HepG2 (cell line): Measurements from ENCODE around the gene PEMT. TPM values are rescaled to one million over a fixed set of nuclear protein-coding genes. Genes with fewer than 3 reads are reported as not detected.
A peak's percentile ranks its signal among the peaks of the same experiment; 100 is the strongest.

Source experiments
- CBX1 ChIP-seq: IDR thresholded peaks from one replicate; pipeline ENCODE4 v1.6.1; 2016; ENCODE audit warnings: antibody characterized with exemption, low read depth
- HCFC1 ChIP-seq: fragments of 150-350 bp; IDR thresholded peaks from 2 replicates; pipeline ENCODE4 v1.6.1; 2014; ENCODE audit warnings: low read depth, low read length
- KDM5B ChIP-seq: sonication (generic); formaldehyde crosslinking; IDR thresholded peaks from 2 replicates; pipeline ENCODE4 v1.4.0; 2020; ENCODE audit warnings: missing genetic modification reagents, mild to moderate bottlenecking, borderline replicate concordance
- NONO ChIP-seq, 2 experiments: fragments of 450-650 bp in 1 of 2; sonication (generic) in 1 of 2; formaldehyde crosslinking in 1 of 2; IDR thresholded peaks in 1 of 2; conservative IDR thresholded peaks in 1 of 2; 2 replicates each; pipeline versions ENCODE4 v1.6.1 to v1.8.0; 2017 to 2022; ENCODE audit warnings: mild to moderate bottlenecking in 1 of 2, missing genetic modification reagents in 1 of 2, moderate library complexity in 1 of 2
- SNAI1 ChIP-seq: sonication (generic); formaldehyde crosslinking; IDR thresholded peaks from 2 replicates; pipeline ENCODE4 v1.5.0; 2020; ENCODE audit warnings: mild to moderate bottlenecking, missing genetic modification reagents, borderline replicate concordance
- ZNF101 ChIP-seq: sonication (generic); formaldehyde crosslinking; IDR thresholded peaks from 2 replicates; pipeline ENCODE4 v1.4.0; 2020; ENCODE audit warnings: mild to moderate bottlenecking, low read depth, missing genetic modification reagents, borderline replicate concordance
- ZNF335 ChIP-seq: sonication (generic); formaldehyde crosslinking; IDR thresholded peaks from 2 replicates; pipeline ENCODE4 v1.4.0; 2020; ENCODE audit warnings: missing genetic modification reagents
- ZNF337 ChIP-seq: sonication (generic); formaldehyde crosslinking; IDR thresholded peaks from 2 replicates; pipeline ENCODE4 v1.5.1; 2020; ENCODE audit warnings: missing genetic modification reagents, low read depth, mild to moderate bottlenecking, borderline replicate concordance
- ZNF407 ChIP-seq: sonication (generic); formaldehyde crosslinking; IDR thresholded peaks from one replicate; pipeline ENCODE4 v1.5.1; 2020; ENCODE audit warnings: mild to moderate bottlenecking, missing genetic modification reagents; ENCODE audit errors: not compliant biosample characterization
- ZNF503 ChIP-seq: sonication (generic); formaldehyde crosslinking; IDR thresholded peaks from 2 replicates; pipeline ENCODE4 v1.4.0; 2020; ENCODE audit warnings: missing genetic modification reagents
- ZNF574 ChIP-seq: sonication (generic); formaldehyde crosslinking; IDR thresholded peaks from 2 replicates; pipeline ENCODE4 v1.4.0; 2020; ENCODE audit warnings: missing genetic modification reagents
- ZNF639 ChIP-seq: conservative IDR thresholded peaks from 2 replicates; pipeline ENCODE4 v1.6.1; 2018; ENCODE audit warnings: missing genetic modification reagents
- ZNF7 ChIP-seq: IDR thresholded peaks from 2 replicates; pipeline ENCODE4 v1.6.1; 2016; ENCODE audit warnings: missing biosample characterization, missing genetic modification reagents
- polyA plus RNA-seq, 8 experiments: library from polyadenylated mRNA; depleted of rRNA in 3 of 8; stranded (reverse) in 7 of 8; unstranded in 1 of 8; fragments of >200 nt; fragmentation: Illumina TruSeq in 4 of 8; extraction: Trizol in 4 of 8; gene quantifications; 2 replicates each; pipeline versions ENCODE4 v1.2.1 to v1.2.3, GENCODE V29; 2011 to 2016; ENCODE audit warnings: low read depth in 4 of 8, missing spikeins in 1 of 8, mixed read lengths in 1 of 8; ENCODE audit not compliant: insufficient read depth in 1 of 8
- total RNA-seq, 5 experiments: library from RNA; depleted of rRNA; stranded (reverse); fragments of >200 nt; fragmentation: Illumina TruSeq; extraction: Trizol; gene quantifications; 2 replicates each; pipeline ENCODE4 v1.2.3, GENCODE V29; 2016; ENCODE audit warnings: low read depth in 1 of 5

Gene PEMT
- total and polyA plus RNA-seq, 2 of the 13 experiments (the other 11 are each of a cell fraction or from before 2014, with no cell fraction given): 31.7 to 43.6 TPM

GRCh38 chr17:17476865-17477467, 114.5 kb downstream of the PEMT start, which contains the start of gene MED9 (continued):
- TF ChIP-seq NONO (IDR thresholded peaks at IDR 0.05) (no peak), NONO (CRISPR knock-in tag; conservative IDR thresholded peaks at IDR 0.05) (peak; percentile 85), KDM5B (CRISPR knock-in tag) (peak; percentile 79; the same call in 1 of the 2 replicates), ZNF639 (CRISPR knock-in tag) (peak; percentile 51; the same call in 1 of the 2 replicates), ZNF7 (CRISPR knock-in tag) (no peak), ZNF335 (CRISPR knock-in tag) (no peak), ZNF574 (peak; percentile 72), HCFC1 (peak; percentile 76), ZNF503 (CRISPR knock-in tag) (0 out of 2 replicates have a peak, but pooled peaks have one; percentile 38), ZNF101 (CRISPR knock-in tag) (no peak), ZNF337 (CRISPR knock-in tag) (no peak), ZNF407 (CRISPR knock-in tag) (peak; percentile 68), CBX1 (no peak), SNAI1 (CRISPR knock-in tag) (no peak)
